ENCODE measurements around the gene ZSCAN9. TPM values are rescaled to one million over a fixed set of nuclear protein-coding genes. Genes with fewer than 3 reads are reported as not detected.

ZSCAN9 gene
- total RNA-seq, 4 donors from 2014 or later: 2.3 to 9.4 (median 4.3) TPM

DNA sequence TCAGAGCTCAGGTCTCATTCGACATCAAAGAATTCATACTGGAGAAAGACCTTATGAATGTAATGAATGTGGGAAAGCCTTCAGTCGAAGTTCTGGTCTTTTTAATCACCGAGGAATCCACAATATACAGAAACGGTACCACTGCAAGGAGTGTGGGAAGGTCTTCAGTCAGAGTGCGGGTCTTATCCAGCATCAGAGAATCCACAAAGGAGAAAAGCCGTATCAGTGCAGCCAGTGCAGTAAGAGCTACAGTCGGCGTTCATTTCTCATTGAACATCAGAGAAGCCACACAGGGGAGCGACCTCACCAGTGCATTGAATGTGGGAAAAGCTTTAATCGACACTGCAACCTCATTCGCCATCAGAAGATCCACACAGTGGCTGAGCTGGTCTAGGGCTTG is 7.7 kb downstream of the ZSCAN9 start:
- no peak for DNase-seq (ENCODE audit: low spot score in 2 of 2)
- TF ChIP-seq, protein P1, sequence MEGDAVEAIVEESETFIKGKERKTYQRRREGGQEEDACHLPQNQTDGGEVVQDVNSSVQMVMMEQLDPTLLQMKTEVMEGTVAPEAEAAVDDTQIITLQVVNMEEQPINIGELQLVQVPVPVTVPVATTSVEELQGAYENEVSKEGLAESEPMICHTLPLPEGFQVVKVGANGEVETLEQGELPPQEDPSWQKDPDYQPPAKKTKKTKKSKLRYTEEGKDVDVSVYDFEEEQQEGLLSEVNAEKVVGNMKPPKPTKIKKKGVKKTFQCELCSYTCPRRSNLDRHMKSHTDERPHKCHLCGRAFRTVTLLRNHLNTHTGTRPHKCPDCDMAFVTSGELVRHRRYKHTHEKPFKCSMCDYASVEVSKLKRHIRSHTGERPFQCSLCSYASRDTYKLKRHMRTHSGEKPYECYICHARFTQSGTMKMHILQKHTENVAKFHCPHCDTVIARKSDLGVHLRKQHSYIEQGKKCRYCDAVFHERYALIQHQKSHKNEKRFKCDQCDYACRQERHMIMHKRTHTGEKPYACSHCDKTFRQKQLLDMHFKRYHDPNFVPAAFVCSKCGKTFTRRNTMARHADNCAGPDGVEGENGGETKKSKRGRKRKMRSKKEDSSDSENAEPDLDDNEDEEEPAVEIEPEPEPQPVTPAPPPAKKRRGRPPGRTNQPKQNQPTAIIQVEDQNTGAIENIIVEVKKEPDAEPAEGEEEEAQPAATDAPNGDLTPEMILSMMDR (IDR thresholded peaks at IDR 0.05): no peak
- no peak for TF ChIP-seq POLR2A (IDR thresholded peaks at IDR 0.05)
- intact Hi-C loops (cut with DNase I; ENCODE audit: low total_unique reads): no loop called here
- 95% methylated on average over 11 of the region's 11 CpGs for WGBS, 2 donors
- no peak overlapping the region for H3K4me3 ChIP-seq (ENCODE audit: low read depth, poor library complexity, severe bottlenecking)

DNA sequence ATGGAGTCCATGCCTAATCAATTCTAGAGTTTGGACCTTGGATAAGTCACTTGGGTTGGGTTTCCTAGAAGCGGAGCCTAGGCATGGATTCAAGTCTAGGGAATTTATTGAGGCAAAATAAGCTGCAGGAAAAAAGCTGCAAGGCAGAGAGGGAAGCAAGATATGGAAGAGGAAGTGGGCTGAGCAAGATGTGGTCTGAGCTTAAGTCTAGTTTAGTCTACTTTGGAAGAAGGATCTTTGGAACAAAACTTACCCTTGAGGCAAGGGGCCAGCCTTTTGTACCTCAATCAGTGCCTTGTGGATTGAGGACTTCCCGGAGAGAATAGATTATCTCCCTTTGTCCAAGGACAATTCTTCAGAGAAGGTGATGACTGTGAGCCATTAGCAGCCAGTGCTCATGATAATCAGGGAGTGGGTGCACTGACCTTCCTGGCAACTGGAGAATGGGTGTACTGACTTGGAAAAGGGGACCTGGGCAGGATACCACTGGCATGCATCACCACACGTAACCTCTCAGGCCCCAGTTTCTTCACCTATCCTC is 10.9 kb downstream of the ZSCAN9 start:
- DNase-seq (ENCODE audit: low spot score in 2 of 2): no peak
- intact Hi-C loops (cut with DNase I; ENCODE audit: low total_unique reads): no loop called here
- WGBS, 2 donors: 87 to 89% methylated on average over 3 of the region's 3 CpGs
- no peak overlapping the region for H3K4me3 ChIP-seq (ENCODE audit: low read depth, poor library complexity, severe bottlenecking)
- no peak for TF ChIP-seq POLR2A (IDR thresholded peaks at IDR 0.05)
- TF ChIP-seq, protein P1 (IDR thresholded peaks at IDR 0.05): no peak

DNA sequence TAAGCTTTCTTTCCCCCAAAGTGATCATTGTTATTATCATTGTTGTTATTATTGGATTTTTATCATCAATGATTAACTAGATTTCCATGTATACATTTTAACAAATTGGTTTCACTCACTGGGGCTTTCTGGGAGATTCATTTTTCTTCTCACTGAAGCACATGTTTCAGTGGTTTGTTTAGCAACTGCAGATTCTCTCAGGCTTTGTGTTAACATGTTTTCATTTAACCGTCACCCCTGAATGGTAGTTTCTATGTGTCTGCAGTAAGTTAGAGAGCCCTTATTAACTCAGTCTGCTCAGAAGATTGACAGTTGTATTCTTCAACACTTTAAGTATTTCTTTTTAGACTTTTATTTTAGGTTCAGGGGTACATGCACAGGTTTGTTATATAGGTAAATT is 14.6 kb downstream of the ZSCAN9 start:
- intact Hi-C loops (cut with DNase I; ENCODE audit: low total_unique reads): no loop called here
- 58 to 83% methylated on average over 1 of the region's 1 CpG for WGBS, 2 donors

DNA sequence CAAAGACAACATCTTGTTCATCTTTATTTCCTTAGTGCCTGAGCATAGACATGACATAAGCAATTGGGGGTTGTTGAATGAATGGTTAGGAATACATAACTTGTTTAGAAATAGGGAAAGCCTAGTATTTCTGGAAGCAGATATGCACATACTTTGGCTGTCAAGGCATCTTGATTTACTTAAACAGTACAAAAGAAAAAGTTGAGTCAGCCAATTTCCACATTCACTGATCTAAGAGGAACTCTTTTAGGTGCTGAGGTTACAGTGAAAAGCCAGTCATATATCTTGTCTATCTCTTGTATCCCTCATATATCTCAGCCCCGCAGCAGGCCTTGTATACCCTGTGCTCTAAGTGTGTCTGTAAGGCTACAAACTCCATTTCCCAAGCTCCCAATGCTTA is 15.4 kb downstream of the ZSCAN9 start:
- no peak overlapping the region for H3K4me3 ChIP-seq (ENCODE audit: low read depth, poor library complexity, severe bottlenecking)
- intact Hi-C loops (cut with DNase I; ENCODE audit: low total_unique reads): no loop called here
- no peak for TF ChIP-seq POLR2A (IDR thresholded peaks at IDR 0.05)
- TF ChIP-seq, protein P1 (IDR thresholded peaks at IDR 0.05): no peak
- WGBS, 2 donors: 78 to 90% methylated on average over 1 of the region's 1 CpG
- no peak for DNase-seq (ENCODE audit: low spot score in 2 of 2)

More for the DNA sequence above, 14.6 kb downstream of the ZSCAN9 start:
- H3K4me3 ChIP-seq (ENCODE audit: low read depth, poor library complexity, severe bottlenecking): no peak overlapping the region
- no peak for TF ChIP-seq POLR2A (IDR thresholded peaks at IDR 0.05)
- TF ChIP-seq, protein P1 (IDR thresholded peaks at IDR 0.05): no peak
- no peak for DNase-seq (ENCODE audit: low spot score in 2 of 2)

DNA sequence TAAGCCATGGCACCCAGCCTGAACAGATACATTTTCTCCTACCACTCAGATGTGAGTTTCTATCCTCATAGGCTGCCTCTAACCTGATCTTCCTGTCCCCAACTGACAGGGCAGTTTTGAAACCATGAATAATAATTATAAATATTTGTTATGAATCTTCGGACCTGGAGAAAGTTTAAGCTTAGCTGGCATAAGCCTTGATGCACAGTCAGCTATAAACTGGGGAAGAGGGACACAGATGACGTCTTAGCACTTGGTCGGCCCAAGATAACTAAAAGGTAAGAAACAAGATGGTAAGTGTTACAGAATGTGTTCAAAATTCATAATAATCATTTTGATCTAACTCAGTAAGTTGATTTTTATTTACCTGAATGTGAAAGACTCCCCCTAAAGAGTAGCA is 18.9 kb downstream of the ZSCAN9 start:
- H3K4me3 ChIP-seq (ENCODE audit: low read depth, poor library complexity, severe bottlenecking): no peak overlapping the region
- intact Hi-C loops (cut with DNase I; ENCODE audit: low total_unique reads): no loop called here
- no peak for TF ChIP-seq POLR2A (IDR thresholded peaks at IDR 0.05)
- TF ChIP-seq, protein P1 (IDR thresholded peaks at IDR 0.05): no peak
- no peak for DNase-seq (ENCODE audit: low spot score in 2 of 2)
- 91 to 97% methylated on average over 3 of the region's 3 CpGs for WGBS, 2 donors
